Astrocyte (in vitro differentiated cells and primary cell): Measurements from ENCODE around the gene NHERF2.

Source experiments
- EZH2 ChIP-seq: IDR thresholded peaks from 2 replicates; pipeline ENCODE4 v1.6.1; 2012; ENCODE audit warnings: mild to moderate bottlenecking, low read length, inconsistent platforms; ENCODE audit not compliant: insufficient read depth
- TF ChIP-seq, protein P1 (sequence below): IDR thresholded peaks from 2 replicates; pipeline ENCODE4 v1.5.1; 2011; ENCODE audit warnings: low read depth, mild to moderate bottlenecking, inconsistent platforms, low read length, moderate library complexity; ENCODE audit not compliant: insufficient read depth

- TF ChIP-seq, protein P1, sequence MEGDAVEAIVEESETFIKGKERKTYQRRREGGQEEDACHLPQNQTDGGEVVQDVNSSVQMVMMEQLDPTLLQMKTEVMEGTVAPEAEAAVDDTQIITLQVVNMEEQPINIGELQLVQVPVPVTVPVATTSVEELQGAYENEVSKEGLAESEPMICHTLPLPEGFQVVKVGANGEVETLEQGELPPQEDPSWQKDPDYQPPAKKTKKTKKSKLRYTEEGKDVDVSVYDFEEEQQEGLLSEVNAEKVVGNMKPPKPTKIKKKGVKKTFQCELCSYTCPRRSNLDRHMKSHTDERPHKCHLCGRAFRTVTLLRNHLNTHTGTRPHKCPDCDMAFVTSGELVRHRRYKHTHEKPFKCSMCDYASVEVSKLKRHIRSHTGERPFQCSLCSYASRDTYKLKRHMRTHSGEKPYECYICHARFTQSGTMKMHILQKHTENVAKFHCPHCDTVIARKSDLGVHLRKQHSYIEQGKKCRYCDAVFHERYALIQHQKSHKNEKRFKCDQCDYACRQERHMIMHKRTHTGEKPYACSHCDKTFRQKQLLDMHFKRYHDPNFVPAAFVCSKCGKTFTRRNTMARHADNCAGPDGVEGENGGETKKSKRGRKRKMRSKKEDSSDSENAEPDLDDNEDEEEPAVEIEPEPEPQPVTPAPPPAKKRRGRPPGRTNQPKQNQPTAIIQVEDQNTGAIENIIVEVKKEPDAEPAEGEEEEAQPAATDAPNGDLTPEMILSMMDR, result no peak
- no peak for TF ChIP-seq EZH2
Measured at GRCh38 chr16:2046893-2047329, 20.2 kb downstream of the NHERF2 start.
